Measurements from ENCODE around the gene ATP6V1G2.

ATP6V1G2 gene

GRCh38 chr6:31545291-31545690, 1.1 kb downstream of the ATP6V1G2 start:
- TF ChIP-seq, protein P1, sequence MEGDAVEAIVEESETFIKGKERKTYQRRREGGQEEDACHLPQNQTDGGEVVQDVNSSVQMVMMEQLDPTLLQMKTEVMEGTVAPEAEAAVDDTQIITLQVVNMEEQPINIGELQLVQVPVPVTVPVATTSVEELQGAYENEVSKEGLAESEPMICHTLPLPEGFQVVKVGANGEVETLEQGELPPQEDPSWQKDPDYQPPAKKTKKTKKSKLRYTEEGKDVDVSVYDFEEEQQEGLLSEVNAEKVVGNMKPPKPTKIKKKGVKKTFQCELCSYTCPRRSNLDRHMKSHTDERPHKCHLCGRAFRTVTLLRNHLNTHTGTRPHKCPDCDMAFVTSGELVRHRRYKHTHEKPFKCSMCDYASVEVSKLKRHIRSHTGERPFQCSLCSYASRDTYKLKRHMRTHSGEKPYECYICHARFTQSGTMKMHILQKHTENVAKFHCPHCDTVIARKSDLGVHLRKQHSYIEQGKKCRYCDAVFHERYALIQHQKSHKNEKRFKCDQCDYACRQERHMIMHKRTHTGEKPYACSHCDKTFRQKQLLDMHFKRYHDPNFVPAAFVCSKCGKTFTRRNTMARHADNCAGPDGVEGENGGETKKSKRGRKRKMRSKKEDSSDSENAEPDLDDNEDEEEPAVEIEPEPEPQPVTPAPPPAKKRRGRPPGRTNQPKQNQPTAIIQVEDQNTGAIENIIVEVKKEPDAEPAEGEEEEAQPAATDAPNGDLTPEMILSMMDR (conservative IDR thresholded peaks at IDR 0.05; ENCODE audit: low read depth, low read length) = no peak
- no peak overlapping the region for H3K4me3 ChIP-seq (ENCODE audit: low read length)
- no peak for DNase-seq (ENCODE audit: low read depth)

GRCh38 chr6:31544676-31545075, 1.7 kb downstream of the ATP6V1G2 start:
- TF ChIP-seq, protein P1 (conservative IDR thresholded peaks at IDR 0.05; ENCODE audit: low read depth, low read length) = no peak
- no peak for DNase-seq (ENCODE audit: low read depth)
- no peak overlapping the region for H3K4me3 ChIP-seq (ENCODE audit: low read length)

- TF ChIP-seq, protein P1 (conservative IDR thresholded peaks at IDR 0.05; ENCODE audit: low read depth, low read length) = no peak
- DNase-seq (ENCODE audit: low read depth) = no peak
- no peak overlapping the region for H3K4me3 ChIP-seq (ENCODE audit: low read length)
Observed at GRCh38 chr6:31543639-31544038, 2.8 kb downstream of the ATP6V1G2 start.

- peak within 1 kb of the TSS; percentile 85 for H3K4me3 ChIP-seq (ENCODE audit: low read length)
- TF ChIP-seq, protein P1 (conservative IDR thresholded peaks at IDR 0.05; ENCODE audit: low read depth, low read length) = no peak
- DNase-seq (ENCODE audit: low read depth) = peak; percentile 92
Observed at GRCh38 chr6:31541658-31542521, 4.5 kb downstream of the ATP6V1G2 start, which contains the start of gene DDX39B. Gene DDX39B, minus strand, starts transcription at chr6:31542003. Its CDS starts 1,471 bp downstream, at chr6:31540532.

GRCh38 chr6:31541059-31541657, 5.2 kb downstream of the ATP6V1G2 start:
- peak overlapping the region; percentile 85 for H3K4me3 ChIP-seq (ENCODE audit: low read length)
- TF ChIP-seq, protein P1 (conservative IDR thresholded peaks at IDR 0.05; ENCODE audit: low read depth, low read length) = no peak
- peak; percentile 19 for DNase-seq (ENCODE audit: low read depth)

- TF ChIP-seq, protein P1 (conservative IDR thresholded peaks at IDR 0.05; ENCODE audit: low read depth, low read length) = no peak
- peak overlapping the region; percentile 85 for H3K4me3 ChIP-seq (ENCODE audit: low read length)
- no peak for DNase-seq (ENCODE audit: low read depth)
Observed at GRCh38 chr6:31540640-31541039, 5.8 kb downstream of the ATP6V1G2 start.
